Endothelial cell of umbilical vein (primary cell): ENCODE measurements around the gene C2CD4D. TPM values are rescaled to one million over a fixed set of nuclear protein-coding genes. Genes with fewer than 3 reads are reported as not detected.

Source experiments
- BruUV-seq: library from RNA; stranded (reverse); fragments of 400-500 nt; replicated peaks from 2 replicates; lab custom pipeline; 2021; lab: Mats Ljungman, UMichigan
- CTCF ChIA-PET: fragments of 300-600, 350-600 bp; sonication (Branson Sonifier 250); formaldehyde crosslinking; loops from one replicate; lab custom pipeline; 2021; ENCODE audit warnings: antibody characterized with exemption, inconsistent platforms; lab: Charles Lee
- POLR2A ChIA-PET: fragments of 300-600, 350-600 bp; sonication (Branson Sonifier 250); formaldehyde crosslinking; loops from one replicate; lab custom pipeline; 2021; ENCODE audit warnings: antibody characterized with exemption, inconsistent platforms; lab: Charles Lee
- DNase-seq: peaks from one replicate; pipeline ENCODE4 v3.0.0-alpha.2; 2011; ENCODE audit warnings: low read depth, low spot score
- FAIRE-seq: peaks from 2 replicates; lab custom pipeline; 2011; peaks lifted over from hg19 to GRCh38; lab: Jason Lieb, UNC
- H2AFZ ChIP-seq: 2 replicates; pipeline ENCODE4 v1.6.0; 2012; ENCODE audit warnings: low read depth, low read length, control low read depth, inconsistent platforms
- H3K27ac ChIP-seq: 2 replicates; pipeline ENCODE4 v1.5.1; 2011; ENCODE audit warnings: low read depth, mild to moderate bottlenecking, control low read depth, low read length, moderate library complexity; ENCODE audit not compliant: insufficient read depth
- H3K27me3 ChIP-seq, 2 experiments: 2 replicates each; pipeline versions ENCODE4 v1.6.0 to v1.6.1; 2011; ENCODE audit warnings: low read length in 2 of 2, mixed read lengths in 1 of 2; ENCODE audit not compliant: control insufficient read depth in 2 of 2, insufficient read depth in 2 of 2
- H3K36me3 ChIP-seq, 2 experiments: 2 replicates in 1 of 2; 3 replicates in 1 of 2; pipeline ENCODE4 v1.5.1; 2011; ENCODE audit warnings: low read length in 2 of 2, mild to moderate bottlenecking in 1 of 2, moderate library complexity in 1 of 2; ENCODE audit not compliant: control insufficient read depth in 2 of 2, insufficient read depth in 2 of 2; ENCODE audit errors: extremely low read depth in 1 of 2
- H3K4me1 ChIP-seq: 3 replicates; pipeline ENCODE4 v1.5.1; 2011; ENCODE audit warnings: mild to moderate bottlenecking, low read length; ENCODE audit not compliant: control insufficient read depth, insufficient read depth; ENCODE audit errors: extremely low read depth
- H3K4me2 ChIP-seq: 2 replicates; pipeline ENCODE4 v1.6.1; 2011; ENCODE audit warnings: low read length, control low read depth, mixed read lengths; ENCODE audit not compliant: insufficient read depth
- H3K4me3 ChIP-seq, 3 experiments: fragments of 200-600 bp in 1 of 3; sonication (generic), shearing (Covaris generic) in 1 of 3; replicated peaks in 1 of 3; 2 replicates each; pipeline ENCODE4 v1.5.1; 2011 to 2016; ENCODE audit warnings: control low read depth in 3 of 3, low read length in 3 of 3, mild to moderate bottlenecking in 2 of 3, inconsistent platforms in 1 of 3, low read depth in 1 of 3, moderate library complexity in 1 of 3; ENCODE audit not compliant: insufficient read depth in 1 of 3
- H3K79me2 ChIP-seq: 2 replicates; pipeline ENCODE4 v1.6.0; 2012; ENCODE audit warnings: low read length, inconsistent platforms; ENCODE audit not compliant: control insufficient read depth, insufficient read depth
- H3K9ac ChIP-seq: replicated peaks from 2 replicates; pipeline ENCODE3; 2011; ENCODE audit warnings: low read length, control low read depth; ENCODE audit not compliant: insufficient read depth; ENCODE audit errors: extremely low read depth
- H3K9me1 ChIP-seq: replicated peaks from 3 replicates; pipeline ENCODE4 v1.6.0; 2011; ENCODE audit warnings: mild to moderate bottlenecking, low read length; ENCODE audit not compliant: control insufficient read depth, insufficient read depth; ENCODE audit errors: extremely low read depth
- H3K9me3 ChIP-seq: replicated peaks from 2 replicates; pipeline ENCODE4 v1.5.1; 2012; ENCODE audit warnings: low read length, inconsistent platforms; ENCODE audit not compliant: control insufficient read depth, insufficient read depth
- H4K20me1 ChIP-seq: replicated peaks from 2 replicates; pipeline ENCODE3; 2011; ENCODE audit warnings: mild to moderate bottlenecking, low read length; ENCODE audit not compliant: control insufficient read depth, insufficient read depth; ENCODE audit errors: extremely low read depth
- EZH2 ChIP-seq: IDR thresholded peaks from 2 replicates; pipeline ENCODE4 v1.6.1; 2012; ENCODE audit warnings: borderline replicate concordance, low read depth, mild to moderate bottlenecking, moderate library complexity, low read length, inconsistent platforms; ENCODE audit not compliant: severe bottlenecking
- FOS ChIP-seq: IDR thresholded peaks from 2 replicates; pipeline ENCODE4 v1.6.1; 2011; ENCODE audit warnings: mild to moderate bottlenecking, low read length, moderate library complexity, borderline replicate concordance; ENCODE audit not compliant: insufficient read depth
- GATA2 ChIP-seq: IDR thresholded peaks from 2 replicates; pipeline ENCODE4 v1.7.0; 2011; ENCODE audit warnings: low read depth, mild to moderate bottlenecking, moderate library complexity, mixed read lengths, low read length; ENCODE audit not compliant: insufficient read length, insufficient read depth
- JUN ChIP-seq: IDR thresholded peaks from 2 replicates; pipeline ENCODE4 v1.6.1; 2011; ENCODE audit warnings: borderline replicate concordance, low read depth; ENCODE audit not compliant: insufficient read length, insufficient read depth
- MYC ChIP-seq: IDR thresholded peaks from one replicate; pipeline ENCODE4 v1.6.1; 2011; ENCODE audit warnings: mild to moderate bottlenecking, low read depth, low read length
- POLR2A ChIP-seq: IDR thresholded peaks from 2 replicates; pipeline ENCODE4 v1.6.1; 2012; ENCODE audit warnings: low read depth, mild to moderate bottlenecking, control low read depth, low read length
- POLR2AphosphoS5 ChIP-seq: IDR thresholded peaks from 2 replicates; pipeline ENCODE4 v1.6.1; 2012; ENCODE audit warnings: low read depth, mild to moderate bottlenecking, control low read depth, low read length, moderate library complexity; ENCODE audit not compliant: insufficient read depth
- dilution Hi-C: fragments of 300-500 bp; cut with MboI; formaldehyde crosslinking; loops from one replicate; pipeline ENCODE4 v1.15.0; 2019; ENCODE audit warnings: low sequenced_read_pairs; ENCODE audit not compliant: extremely low pct_ligation_motif_present
- intact Hi-C: fragments of 100-400 bp; cut with micrococcal nuclease; formaldehyde crosslinking; loops from one replicate; pipeline ENCODE4 v1.10.0; 2022
- polyA plus RNA-seq, 4 experiments: library from polyadenylated mRNA; depleted of rRNA in 3 of 4; stranded (reverse) in 3 of 4; unstranded in 1 of 4; fragments of >200 nt; gene quantifications; 2 replicates each; pipeline versions ENCODE4 v1.2.1 to v1.2.3, GENCODE V29; 2011 to 2012; ENCODE audit warnings: missing spikeins in 1 of 4
- total RNA-seq: library from RNA; stranded (reverse); gene quantifications from 2 replicates; pipeline ENCODE4 v1.2.3, GENCODE V29; 2021
- TF ChIP-seq, protein P1 (sequence below): IDR thresholded peaks from 2 replicates; pipeline ENCODE4 v1.6.1; 2011; ENCODE audit not compliant: insufficient read depth, insufficient read length
- TF ChIP-seq, protein P2 (sequence below), 2 donors: IDR thresholded peaks; 1 replicate in 1 of 2; 2 replicates in 1 of 2; pipeline ENCODE4 v1.5.1; 2011; ENCODE audit warnings: low read length in 2 of 2, mild to moderate bottlenecking in 2 of 2, moderate library complexity in 2 of 2, control low read depth in 1 of 2, inconsistent platforms in 1 of 2, low read depth in 1 of 2; ENCODE audit not compliant: insufficient read depth in 1 of 2; ENCODE audit errors: extremely low read depth in 1 of 2

The C2CD4D gene
- total and polyA plus RNA-seq, 2 donors (not counting 3 experiments of a cell fraction or from before 2014, with no cell fraction given) = not detected

DNA sequence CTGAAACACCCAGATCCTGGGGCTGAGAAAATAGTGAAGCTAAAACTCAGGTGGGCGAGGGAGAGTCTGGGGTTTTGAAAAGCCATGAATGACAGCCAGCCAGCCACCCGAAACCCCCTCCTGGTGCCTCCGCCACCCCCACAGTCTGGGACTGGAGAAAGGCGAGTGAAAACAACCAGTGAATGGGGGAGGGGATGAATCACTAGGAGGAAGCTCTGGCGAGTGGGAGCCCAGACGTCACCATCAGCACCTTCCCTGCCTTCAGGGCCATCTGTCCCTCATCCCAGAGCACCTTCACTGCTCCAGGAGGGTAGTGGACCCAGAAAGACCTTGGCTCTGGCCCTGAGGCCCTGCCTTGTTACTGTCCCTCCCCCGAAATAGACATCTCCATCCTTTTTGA lies 17.2 kb downstream of the C2CD4D start:
- TF ChIP-seq FOS (no peak), MYC (no peak), POLR2AphosphoS5 (no peak), EZH2 (no peak), JUN (no peak), POLR2A (no peak), GATA2 (no peak)
- TF ChIP-seq, protein P1, sequence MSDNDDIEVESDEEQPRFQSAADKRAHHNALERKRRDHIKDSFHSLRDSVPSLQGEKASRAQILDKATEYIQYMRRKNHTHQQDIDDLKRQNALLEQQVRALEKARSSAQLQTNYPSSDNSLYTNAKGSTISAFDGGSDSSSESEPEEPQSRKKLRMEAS = no peak
- TF ChIP-seq, protein P2, sequence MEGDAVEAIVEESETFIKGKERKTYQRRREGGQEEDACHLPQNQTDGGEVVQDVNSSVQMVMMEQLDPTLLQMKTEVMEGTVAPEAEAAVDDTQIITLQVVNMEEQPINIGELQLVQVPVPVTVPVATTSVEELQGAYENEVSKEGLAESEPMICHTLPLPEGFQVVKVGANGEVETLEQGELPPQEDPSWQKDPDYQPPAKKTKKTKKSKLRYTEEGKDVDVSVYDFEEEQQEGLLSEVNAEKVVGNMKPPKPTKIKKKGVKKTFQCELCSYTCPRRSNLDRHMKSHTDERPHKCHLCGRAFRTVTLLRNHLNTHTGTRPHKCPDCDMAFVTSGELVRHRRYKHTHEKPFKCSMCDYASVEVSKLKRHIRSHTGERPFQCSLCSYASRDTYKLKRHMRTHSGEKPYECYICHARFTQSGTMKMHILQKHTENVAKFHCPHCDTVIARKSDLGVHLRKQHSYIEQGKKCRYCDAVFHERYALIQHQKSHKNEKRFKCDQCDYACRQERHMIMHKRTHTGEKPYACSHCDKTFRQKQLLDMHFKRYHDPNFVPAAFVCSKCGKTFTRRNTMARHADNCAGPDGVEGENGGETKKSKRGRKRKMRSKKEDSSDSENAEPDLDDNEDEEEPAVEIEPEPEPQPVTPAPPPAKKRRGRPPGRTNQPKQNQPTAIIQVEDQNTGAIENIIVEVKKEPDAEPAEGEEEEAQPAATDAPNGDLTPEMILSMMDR (IDR thresholded peaks at IDR 0.05; ENCODE audit: extremely low read depth in 1 of 2, insufficient read depth in 1 of 2, low read depth in 1 of 2, low read length in 2 of 2) = no peak
- H3K9me1 ChIP-seq = no peaks in the 10 kb centered on the region
- CTCF ChIA-PET = interaction anchor here (0.9 to 1.3 kb wide), 6 partner anchors 11 to 377 kb away, joined by 3 to 5 read pairs (median 3); partner anchors contain the start of gene THEM5
- BruUV-seq = no TSS peak
- H3K27ac ChIP-seq = no peak overlapping the region
- H3K4me2 ChIP-seq = no peak overlapping the region
- dilution Hi-C loops = no loop called here
- POLR2A ChIA-PET = no interaction called here
- H3K9me3 ChIP-seq = no peaks in the 10 kb centered on the region
- no peak overlapping the region for H3K9ac ChIP-seq
- H2AFZ ChIP-seq = no peak overlapping the region
- intact Hi-C loops = no loop called here
- no peaks in the 10 kb centered on the region for H4K20me1 ChIP-seq
- no peak overlapping the region for H3K4me3 ChIP-seq
- no peaks in the 10 kb centered on the region for H3K4me1 ChIP-seq
- DNase-seq (no peak), FAIRE-seq (no peak)
- H3K27me3 ChIP-seq = peaks cover 0 to 7% of the 10 kb centered on the region in 2 experiments
- H3K79me2 ChIP-seq = no peaks in the 10 kb centered on the region
- H3K36me3 ChIP-seq = no peaks in the 10 kb centered on the region
